HEK293T (cell line): Measurements from ENCODE around the gene RFTN2.

Experiments used
- CTCF ChIA-PET: fragments of 350-600 bp; formaldehyde crosslinking; extraction: SDS; loops from one replicate; lab custom pipeline; 2021; ENCODE audit warnings: antibody characterized with exemption, inconsistent platforms; lab: Yijun Ruan, JAX
- POLR2A ChIA-PET: fragments of 350-600 bp; formaldehyde crosslinking; extraction: SDS; loops from one replicate; lab custom pipeline; 2020; ENCODE audit warnings: antibody characterized with exemption, inconsistent platforms; lab: Yijun Ruan, JAX
- DNase-seq: peaks from one replicate; pipeline ENCODE4 v3.0.0; 2012; ENCODE audit warnings: mixed read lengths; ENCODE audit errors: extremely low spot score
- ARNT ChIP-seq: fragments of 450-650 bp; IDR thresholded peaks from 2 replicates; pipeline ENCODE4 v1.6.1; 2017; ENCODE audit warnings: mild to moderate bottlenecking
- BHLHE40 ChIP-seq: fragments of 450-650 bp; IDR thresholded peaks from 2 replicates; pipeline ENCODE4 v1.6.1; 2016; ENCODE audit warnings: mild to moderate bottlenecking, moderate library complexity, borderline replicate concordance
- CTBP1 ChIP-seq: fragments of 450-650 bp; IDR thresholded peaks from 2 replicates; pipeline ENCODE4 v1.6.1; 2016; ENCODE audit warnings: borderline replicate concordance
- ELF4 ChIP-seq: fragments of 450-650 bp; IDR thresholded peaks from 2 replicates; pipeline ENCODE4 v1.6.1; 2017; ENCODE audit warnings: antibody characterized with exemption
- FOXA1 ChIP-seq: fragments of 450-650 bp; IDR thresholded peaks from 2 replicates; pipeline ENCODE4 v1.6.1; 2016; ENCODE audit warnings: mild to moderate bottlenecking
- FOXK2 ChIP-seq: fragments of 450-650 bp; IDR thresholded peaks from 2 replicates; pipeline ENCODE4 v1.6.1; 2016; ENCODE audit warnings: mild to moderate bottlenecking
- FOXM1 ChIP-seq: fragments of 450-650 bp; IDR thresholded peaks from 2 replicates; pipeline ENCODE4 v1.6.1; 2017; ENCODE audit warnings: mild to moderate bottlenecking, borderline replicate concordance
- HDGF ChIP-seq: fragments of 450-650 bp; IDR thresholded peaks from 2 replicates; pipeline ENCODE4 v1.6.1; 2017; ENCODE audit warnings: antibody characterized with exemption, borderline replicate concordance
- L3MBTL2 ChIP-seq: fragments of 450-650 bp; conservative IDR thresholded peaks from 2 replicates; pipeline ENCODE4 v1.6.1; 2016; ENCODE audit warnings: mild to moderate bottlenecking
- LEF1 ChIP-seq: fragments of 450-650 bp; IDR thresholded peaks from 2 replicates; pipeline ENCODE4 v1.6.1; 2017; ENCODE audit warnings: mild to moderate bottlenecking, borderline replicate concordance
- NFRKB ChIP-seq: fragments of 450-650 bp; IDR thresholded peaks from 2 replicates; pipeline ENCODE4 v1.6.1; 2016; ENCODE audit warnings: mild to moderate bottlenecking, moderate library complexity
- PKNOX1 ChIP-seq: fragments of 450-650 bp; IDR thresholded peaks from 2 replicates; pipeline ENCODE4 v1.6.1; 2016
- SP1 ChIP-seq: fragments of 450-650 bp; IDR thresholded peaks from 2 replicates; pipeline ENCODE4 v1.6.1; 2017
- SUZ12 ChIP-seq: fragments of 450-650 bp; IDR thresholded peaks from 2 replicates; pipeline ENCODE4 v1.6.1; 2016; ENCODE audit warnings: mild to moderate bottlenecking
- TARDBP ChIP-seq: fragments of 450-650 bp; IDR thresholded peaks from 2 replicates; pipeline ENCODE4 v1.6.1; 2016
- ZNF384 ChIP-seq: fragments of 450-650 bp; IDR thresholded peaks from 2 replicates; pipeline ENCODE4 v1.6.1; 2016

RFTN2 gene

GRCh38 chr2:197604117-197604860 lies 71.1 kb downstream of the RFTN2 start:
- ChIA-PET CTCF (no interaction called here), POLR2A (no interaction called here)
- TF ChIP-seq BHLHE40 = no peak
- no peak for TF ChIP-seq L3MBTL2
- no peak for TF ChIP-seq CTBP1
- no peak for TF ChIP-seq NFRKB
- TF ChIP-seq PKNOX1 = no peak
- TF ChIP-seq ELF4 = no peak
- TF ChIP-seq HDGF = no peak
- no peak for TF ChIP-seq ARNT
- no peak for TF ChIP-seq SP1
- DNase-seq = no peak

GRCh38 chr2:197601726-197602125 lies 73.7 kb downstream of the RFTN2 start:
- ChIA-PET POLR2A (no interaction called here), CTCF (interaction anchor here (0.7 kb wide), 1 partner anchor 141 kb away, joined by 7 read pairs; no protein-coding TSS in a partner anchor)
- TF ChIP-seq FOXM1 (no peak), HDGF (no peak), NFRKB (no peak)
- DNase-seq = no peak

- CTCF ChIA-PET = no interaction called here
- TF ChIP-seq SUZ12 (no peak), ARNT (no peak), CTBP1 (no peak), BHLHE40 (no peak), TARDBP (no peak), LEF1 (no peak), ELF4 (no peak), FOXA1 (no peak), NFRKB (no peak), ZNF384 (no peak), FOXK2 (no peak), HDGF (no peak), FOXM1 (no peak), SP1 (no peak), L3MBTL2 (no peak), PKNOX1 (no peak)
- DNase-seq = no peak
- POLR2A ChIA-PET = no interaction called here
These were observed 75.1 kb downstream of the RFTN2 start for GRCh38 chr2:197600306-197600705.

GRCh38 chr2:197599285-197599965 lies 76.0 kb downstream of the RFTN2 start:
- CTCF ChIA-PET = no interaction called here
- DNase-seq = peak; percentile 56
- POLR2A ChIA-PET = no interaction called here
- no peak for TF ChIP-seq L3MBTL2
- TF ChIP-seq TARDBP = no peak
- TF ChIP-seq PKNOX1 = no peak
- no peak for TF ChIP-seq FOXK2
- TF ChIP-seq SP1 = no peak
- no peak for TF ChIP-seq SUZ12
- TF ChIP-seq FOXM1 = no peak
- no peak for TF ChIP-seq BHLHE40
- TF ChIP-seq CTBP1 = no peak
- TF ChIP-seq NFRKB = no peak
- no peak for TF ChIP-seq LEF1
- no peak for TF ChIP-seq ZNF384
- no peak for TF ChIP-seq ARNT

GRCh38 chr2:197598450-197598849 lies 76.9 kb downstream of the RFTN2 start:
- TF ChIP-seq ELF4 = no peak
- TF ChIP-seq BHLHE40 = no peak
- TF ChIP-seq LEF1 = no peak
- ChIA-PET POLR2A (no interaction called here), CTCF (no interaction called here)
- DNase-seq = no peak

- no peak for DNase-seq
- ChIA-PET POLR2A (no interaction called here), CTCF (no interaction called here)
- TF ChIP-seq L3MBTL2 = no peak
- no peak for TF ChIP-seq NFRKB
- no peak for TF ChIP-seq ZNF384
- TF ChIP-seq FOXA1 = no peak
These were observed 78.2 kb downstream of the RFTN2 start for GRCh38 chr2:197597166-197597565.

- CTCF ChIA-PET = no interaction called here
- TF ChIP-seq FOXK2 = no peak
- no peak for TF ChIP-seq ELF4
- no peak for TF ChIP-seq ZNF384
- no peak for TF ChIP-seq LEF1
- no peak for TF ChIP-seq BHLHE40
- TF ChIP-seq ARNT = no peak
- TF ChIP-seq NFRKB = no peak
- no peak for TF ChIP-seq CTBP1
- no peak for TF ChIP-seq SP1
- no peak for TF ChIP-seq FOXM1
- no peak for TF ChIP-seq L3MBTL2
- TF ChIP-seq PKNOX1 = no peak
- TF ChIP-seq SUZ12 = no peak
- no peak for TF ChIP-seq HDGF
- no peak for TF ChIP-seq TARDBP
- no peak for TF ChIP-seq FOXA1
- no peak for DNase-seq
- POLR2A ChIA-PET = no interaction called here
These were observed 78.6 kb downstream of the RFTN2 start for GRCh38 chr2:197596766-197597165.
